Mesothelial cell of epicardium (in vitro differentiated cells): ENCODE measurements around the gene FAHD1. TPM values are rescaled to one million over a fixed set of nuclear protein-coding genes. Genes with fewer than 3 reads are reported as not detected.

Experiments used
- DNase-seq, 2 experiments: peaks; one replicate each; pipeline ENCODE4 v3.0.0; 2021; ENCODE audit warnings: low spot score in 2 of 2; ENCODE audit not compliant: unreplicated experiment in 2 of 2
- H3K27ac Mint-ChIP-seq: 2 replicates; pipeline ENCODE4 v1.8.0; 2021; ENCODE audit warnings: mixed read lengths
- H3K27me3 Mint-ChIP-seq: 2 replicates; pipeline ENCODE4 v1.8.0; 2021; ENCODE audit warnings: low read depth, mixed read lengths
- H3K36me3 Mint-ChIP-seq: 2 replicates; pipeline ENCODE4 v1.8.0; 2021; ENCODE audit warnings: mixed read lengths
- H3K4me1 Mint-ChIP-seq: 2 replicates; pipeline ENCODE4 v1.8.0; 2021; ENCODE audit warnings: mixed read lengths
- H3K4me3 Mint-ChIP-seq: 2 replicates; pipeline ENCODE4 v1.8.0; 2021; ENCODE audit warnings: mild to moderate bottlenecking, moderate library complexity, mixed read lengths
- H3K9me3 Mint-ChIP-seq: 2 replicates; pipeline ENCODE4 v1.8.0; 2021; ENCODE audit warnings: mixed read lengths
- total RNA-seq: library from RNA; stranded (reverse); gene quantifications from 3 replicates; pipeline ENCODE4 v1.2.1, GENCODE V29; 2021
- TF ChIP-seq, protein P1 (sequence below): fragments of 200-600 bp; sonication (generic); IDR thresholded peaks from one replicate; pipeline ENCODE4 v1.5.0; 2021; ENCODE audit warnings: antibody characterized with exemption; ENCODE audit not compliant: unreplicated experiment

Gene FAHD1
- total RNA-seq, 1 donor from 2014 or later: 23.1 TPM

DNA sequence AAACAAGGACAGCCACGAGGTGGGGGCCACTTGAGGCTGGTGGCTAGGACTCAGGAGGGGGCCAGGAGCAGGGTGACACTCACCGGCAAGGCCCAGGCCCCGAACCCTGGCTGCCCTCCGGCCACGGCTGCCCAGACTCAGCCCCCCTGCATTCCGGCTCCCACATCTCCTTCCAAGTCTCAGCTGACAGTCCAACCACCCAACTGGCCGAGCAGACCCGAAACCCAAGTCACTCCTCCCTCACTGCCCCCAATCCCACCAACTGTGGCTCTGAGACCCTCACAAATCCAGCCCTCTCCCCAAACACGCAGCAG, 9.8 kb upstream of the FAHD1 start:
- Mint-ChIP-seq H3K4me1 (no peaks in the 10 kb centered on the region), H3K27me3 (no peaks in the 10 kb centered on the region), H3K27ac (no peak overlapping the region), H3K4me3 (no peak overlapping the region), H3K36me3 (peaks cover 14% of the 10 kb centered on the region), H3K9me3 (no peaks in the 10 kb centered on the region)
- DNase-seq: no peak
- TF ChIP-seq, protein P1, sequence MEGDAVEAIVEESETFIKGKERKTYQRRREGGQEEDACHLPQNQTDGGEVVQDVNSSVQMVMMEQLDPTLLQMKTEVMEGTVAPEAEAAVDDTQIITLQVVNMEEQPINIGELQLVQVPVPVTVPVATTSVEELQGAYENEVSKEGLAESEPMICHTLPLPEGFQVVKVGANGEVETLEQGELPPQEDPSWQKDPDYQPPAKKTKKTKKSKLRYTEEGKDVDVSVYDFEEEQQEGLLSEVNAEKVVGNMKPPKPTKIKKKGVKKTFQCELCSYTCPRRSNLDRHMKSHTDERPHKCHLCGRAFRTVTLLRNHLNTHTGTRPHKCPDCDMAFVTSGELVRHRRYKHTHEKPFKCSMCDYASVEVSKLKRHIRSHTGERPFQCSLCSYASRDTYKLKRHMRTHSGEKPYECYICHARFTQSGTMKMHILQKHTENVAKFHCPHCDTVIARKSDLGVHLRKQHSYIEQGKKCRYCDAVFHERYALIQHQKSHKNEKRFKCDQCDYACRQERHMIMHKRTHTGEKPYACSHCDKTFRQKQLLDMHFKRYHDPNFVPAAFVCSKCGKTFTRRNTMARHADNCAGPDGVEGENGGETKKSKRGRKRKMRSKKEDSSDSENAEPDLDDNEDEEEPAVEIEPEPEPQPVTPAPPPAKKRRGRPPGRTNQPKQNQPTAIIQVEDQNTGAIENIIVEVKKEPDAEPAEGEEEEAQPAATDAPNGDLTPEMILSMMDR: no peak

DNA sequence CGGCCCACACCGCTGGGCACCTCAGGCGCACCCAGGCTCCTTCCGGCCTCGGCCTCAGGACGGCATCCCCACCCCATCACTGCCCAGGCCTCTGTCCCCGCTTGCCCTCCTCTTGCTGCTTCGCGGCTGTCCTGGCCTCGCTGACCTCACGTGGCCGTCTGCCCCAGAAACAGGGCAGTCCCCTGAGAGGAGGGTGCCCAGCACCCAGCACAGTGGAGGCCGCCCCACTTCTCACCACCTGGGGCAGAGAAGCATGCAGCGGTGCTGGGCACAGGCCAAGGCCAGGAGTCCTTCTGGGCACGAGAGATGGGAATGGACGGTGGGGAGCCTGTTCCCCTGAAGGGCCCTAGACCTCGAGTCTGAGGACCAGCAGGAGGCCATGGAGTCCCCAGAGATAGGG, 9.3 kb upstream of the FAHD1 start:
- Mint-ChIP-seq H3K27me3 (no peaks in the 10 kb centered on the region), H3K36me3 (peaks cover 14% of the 10 kb centered on the region), H3K27ac (no peak overlapping the region), H3K9me3 (no peaks in the 10 kb centered on the region), H3K4me1 (no peaks in the 10 kb centered on the region), H3K4me3 (no peak overlapping the region)
- TF ChIP-seq, protein P1: no peak
- no peak for DNase-seq

DNA sequence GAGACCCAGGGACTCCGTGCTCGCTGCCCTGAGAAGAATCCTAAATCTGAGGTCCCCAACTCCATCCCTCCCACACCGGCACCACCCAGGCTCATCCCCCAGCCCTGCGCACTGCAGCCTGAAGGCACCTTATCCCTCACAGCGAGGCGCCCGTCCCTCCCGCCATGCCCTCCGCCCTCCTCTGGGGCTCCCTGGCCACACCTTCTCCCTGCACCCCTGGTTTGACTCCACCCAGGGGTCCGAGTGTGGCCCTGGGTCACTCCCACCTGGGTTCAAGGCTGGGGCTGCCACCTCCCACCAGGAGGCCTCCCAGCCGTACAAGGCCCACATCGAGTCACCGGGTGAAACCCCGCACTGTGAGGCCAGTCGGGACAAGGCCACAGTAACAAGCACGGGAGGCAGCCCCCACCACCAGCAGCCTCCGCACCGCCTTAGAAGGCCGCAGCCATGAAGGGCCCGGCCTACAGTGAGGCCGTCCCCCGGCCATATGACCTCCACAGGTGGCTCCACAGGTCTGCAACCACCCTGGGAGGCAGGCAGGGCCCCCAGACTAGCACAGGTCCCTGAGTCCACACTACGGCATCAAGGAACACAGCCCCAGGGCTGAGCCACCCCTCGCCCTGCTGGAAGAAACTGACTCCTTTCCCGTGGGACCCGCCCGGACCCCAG, 8.7 kb upstream of the FAHD1 start:
- Mint-ChIP-seq H3K4me1 (no peaks in the 10 kb centered on the region), H3K36me3 (peaks cover 14% of the 10 kb centered on the region), H3K4me3 (no peak overlapping the region), H3K27me3 (no peaks in the 10 kb centered on the region), H3K9me3 (no peaks in the 10 kb centered on the region), H3K27ac (no peak overlapping the region)
- TF ChIP-seq, protein P1: no peak
- DNase-seq: no peak

DNA sequence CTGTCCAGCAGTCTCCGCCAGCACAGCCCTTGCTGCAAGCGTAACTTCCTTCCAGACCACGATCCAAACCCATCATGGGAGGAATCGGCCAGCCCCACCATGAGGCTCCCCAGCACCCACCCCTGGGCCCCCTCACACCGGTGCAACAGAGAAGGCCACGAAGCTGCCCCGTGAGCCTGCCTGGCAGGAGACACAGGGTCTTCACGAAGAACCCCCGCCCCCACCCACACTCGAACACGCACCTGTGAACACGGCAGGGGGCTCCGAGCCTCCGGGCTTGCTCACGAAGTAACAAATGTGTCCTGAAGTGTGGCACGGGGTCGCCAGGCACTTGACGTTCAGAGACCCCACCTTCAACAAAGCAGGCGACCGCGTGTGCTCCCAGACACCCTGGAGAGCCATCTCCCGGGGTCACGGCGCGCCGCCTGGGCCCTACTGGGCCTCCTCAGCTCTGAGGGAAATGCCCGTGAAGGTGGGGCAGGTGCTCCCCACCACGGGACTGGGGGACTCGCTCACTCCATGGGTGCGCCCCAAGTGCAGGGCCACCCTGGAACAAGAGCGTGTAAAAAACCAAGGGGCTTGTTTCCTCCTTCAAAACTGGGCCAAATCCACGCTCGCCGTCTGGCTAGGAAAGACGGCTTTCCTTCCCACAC, 8.0 kb upstream of the FAHD1 start:
- no peak overlapping the region for H3K4me3 Mint-ChIP-seq
- H3K4me1 Mint-ChIP-seq: no peaks in the 10 kb centered on the region
- TF ChIP-seq, protein P1: no peak
- H3K27me3 Mint-ChIP-seq: no peaks in the 10 kb centered on the region
- DNase-seq: no peak
- H3K27ac Mint-ChIP-seq: no peak overlapping the region
- H3K36me3 Mint-ChIP-seq: peaks cover 9% of the 10 kb centered on the region
- no peaks in the 10 kb centered on the region for H3K9me3 Mint-ChIP-seq

DNA sequence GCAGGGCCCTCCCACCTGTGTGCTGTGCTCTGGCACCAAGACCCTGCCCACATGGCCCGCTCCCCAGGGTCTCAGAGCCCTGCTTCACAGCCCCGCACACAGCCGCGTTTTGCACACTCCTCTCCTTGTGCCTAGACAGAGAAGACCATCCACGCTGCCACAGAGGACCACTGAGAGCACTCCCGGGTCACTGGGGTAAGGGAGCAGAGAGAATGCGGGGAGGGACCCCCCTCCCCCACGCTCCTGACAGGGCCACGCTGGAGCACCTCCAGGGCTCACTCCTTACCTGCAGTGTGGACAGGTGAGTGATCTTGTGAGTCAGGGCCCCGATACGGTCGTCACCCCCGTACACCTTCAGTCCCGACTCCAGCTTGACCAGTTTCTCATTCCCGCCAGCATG, 7.4 kb upstream of the FAHD1 start:
- TF ChIP-seq, protein P1: no peak
- H3K9me3 Mint-ChIP-seq: no peaks in the 10 kb centered on the region
- no peak overlapping the region for H3K27ac Mint-ChIP-seq
- H3K4me1 Mint-ChIP-seq: no peaks in the 10 kb centered on the region
- H3K4me3 Mint-ChIP-seq: no peak overlapping the region
- peaks cover 9% of the 10 kb centered on the region for H3K36me3 Mint-ChIP-seq
- no peaks in the 10 kb centered on the region for H3K27me3 Mint-ChIP-seq
- no peak for DNase-seq
